NT2/D1 (cell line): ENCODE data around the gene TJP1.

ENCODE experiments used
- DNase-seq: peaks from one replicate; pipeline ENCODE4 v3.0.0-alpha.2; 2011; ENCODE audit warnings: low read depth, low spot score
- H3K27me3 ChIP-seq: 2 replicates; pipeline ENCODE4 v1.6.0; 2011; ENCODE audit warnings: mild to moderate bottlenecking; ENCODE audit not compliant: insufficient read length, insufficient read depth
- H3K36me3 ChIP-seq: 2 replicates; pipeline ENCODE4 v1.6.1; 2011; ENCODE audit warnings: mild to moderate bottlenecking, low read length, mixed read lengths; ENCODE audit not compliant: insufficient read depth, insufficient read length
- H3K4me1 ChIP-seq: 2 replicates; pipeline ENCODE4 v1.5.1; 2011; ENCODE audit not compliant: insufficient read depth, insufficient read length
- H3K4me3 ChIP-seq: 2 replicates; pipeline ENCODE4 v1.5.1; 2011; ENCODE audit warnings: low read depth; ENCODE audit not compliant: insufficient read length
- H3K9ac ChIP-seq: 2 replicates; pipeline ENCODE4 v1.6.0; 2011; ENCODE audit warnings: low read depth; ENCODE audit not compliant: insufficient read length
- H3K9me3 ChIP-seq: 2 replicates; pipeline ENCODE4 v1.5.1; 2011; ENCODE audit warnings: mild to moderate bottlenecking, low read length; ENCODE audit not compliant: insufficient read depth
- SUZ12 ChIP-seq: IDR thresholded peaks from 2 replicates; pipeline ENCODE4 v1.6.1; 2011; ENCODE audit not compliant: insufficient read length, insufficient read depth; ENCODE audit errors: extremely low read depth
- YY1 ChIP-seq: IDR thresholded peaks from 2 replicates; pipeline ENCODE4 v1.6.1; 2011; ENCODE audit not compliant: insufficient read length, insufficient read depth
- ZNF274 ChIP-seq: IDR thresholded peaks from 2 replicates; pipeline ENCODE4 v1.6.1; 2011; ENCODE audit warnings: mild to moderate bottlenecking, low read depth, low read length

Gene TJP1

GRCh38 chr15:29750754-29751153 is 71.5 kb downstream of the TJP1 start:
- peaks cover 13% of the 10 kb centered on the region for H3K36me3 ChIP-seq
- H3K9ac ChIP-seq = no peak overlapping the region
- no peak overlapping the region for H3K4me3 ChIP-seq
- DNase-seq = no peak
- no peaks in the 10 kb centered on the region for H3K9me3 ChIP-seq
- H3K27me3 ChIP-seq = no peaks in the 10 kb centered on the region
- no peaks in the 10 kb centered on the region for H3K4me1 ChIP-seq
- TF ChIP-seq ZNF274 (no peak), SUZ12 (no peak), YY1 (no peak)

GRCh38 chr15:29749365-29750086 is 72.7 kb downstream of the TJP1 start:
- TF ChIP-seq SUZ12 = no peak
- no peak for TF ChIP-seq YY1
- TF ChIP-seq ZNF274 = no peak
- Histone ChIP-seq H3K27me3 (no peaks in the 10 kb centered on the region), H3K4me1 (no peaks in the 10 kb centered on the region), H3K4me3 (no peak overlapping the region), H3K9ac (no peak overlapping the region), H3K9me3 (no peaks in the 10 kb centered on the region), H3K36me3 (peaks cover 11% of the 10 kb centered on the region)
- DNase-seq = no peak

- no peaks in the 10 kb centered on the region for H3K9me3 ChIP-seq
- no peak for TF ChIP-seq SUZ12
- TF ChIP-seq YY1 = no peak
- TF ChIP-seq ZNF274 = no peak
Observed at GRCh38 chr15:29747837-29748417, 74.3 kb downstream of the TJP1 start.

GRCh38 chr15:29743475-29743874 is 78.8 kb downstream of the TJP1 start:
- peaks cover 20% of the 10 kb centered on the region for H3K36me3 ChIP-seq
- H3K9ac ChIP-seq = no peak overlapping the region
- H3K4me3 ChIP-seq = no peak overlapping the region
- H3K9me3 ChIP-seq = no peaks in the 10 kb centered on the region
- H3K27me3 ChIP-seq = no peaks in the 10 kb centered on the region
- no peak for DNase-seq
- TF ChIP-seq SUZ12 (no peak), ZNF274 (no peak), YY1 (no peak)
- H3K4me1 ChIP-seq = no peaks in the 10 kb centered on the region

More at GRCh38 chr15:29747837-29748417, 74.3 kb downstream of the TJP1 start:
- Histone ChIP-seq H3K4me1 (no peaks in the 10 kb centered on the region), H3K36me3 (peaks cover 9% of the 10 kb centered on the region), H3K27me3 (no peaks in the 10 kb centered on the region), H3K9ac (no peak overlapping the region), H3K4me3 (no peak overlapping the region)
- DNase-seq = no peak

GRCh38 chr15:29740692-29741311 is 81.5 kb downstream of the TJP1 start:
- no peak overlapping the region for H3K4me3 ChIP-seq
- H3K4me1 ChIP-seq = no peaks in the 10 kb centered on the region
- no peaks in the 10 kb centered on the region for H3K27me3 ChIP-seq
- H3K9me3 ChIP-seq = no peaks in the 10 kb centered on the region
- TF ChIP-seq ZNF274 = no peak
- TF ChIP-seq SUZ12 = no peak
- TF ChIP-seq YY1 = no peak
- H3K36me3 ChIP-seq = peaks cover 25% of the 10 kb centered on the region
- no peak overlapping the region for H3K9ac ChIP-seq
- DNase-seq = no peak

GRCh38 chr15:29736744-29737020 is 85.6 kb downstream of the TJP1 start:
- no peak for DNase-seq
- no peak for TF ChIP-seq YY1
- no peak for TF ChIP-seq SUZ12
- no peak for TF ChIP-seq ZNF274
- H3K4me1 ChIP-seq = no peaks in the 10 kb centered on the region
- H3K36me3 ChIP-seq = peaks cover 34% of the 10 kb centered on the region
- no peaks in the 10 kb centered on the region for H3K9me3 ChIP-seq
- H3K27me3 ChIP-seq = no peaks in the 10 kb centered on the region
- H3K4me3 ChIP-seq = no peak overlapping the region
- no peak overlapping the region for H3K9ac ChIP-seq

GRCh38 chr15:29736012-29736743 is 86.1 kb downstream of the TJP1 start:
- Histone ChIP-seq H3K27me3 (no peaks in the 10 kb centered on the region), H3K36me3 (peaks cover 31% of the 10 kb centered on the region), H3K4me3 (no peak overlapping the region), H3K4me1 (no peaks in the 10 kb centered on the region), H3K9ac (no peak overlapping the region), H3K9me3 (no peaks in the 10 kb centered on the region)
- no peak for TF ChIP-seq SUZ12
- TF ChIP-seq YY1 = no peak
- no peak for TF ChIP-seq ZNF274
- DNase-seq = no peak
